GM18498 (cell line): ENCODE measurements around the gene FTSJ1.
"Not testable (repeated sequence)": the region's sequence is repeated elsewhere in the genome, so short reads cannot be mapped to it uniquely, and the experiment has no call there.

Source experiments
- ATAC-seq: cut with Tn5 transposase; IDR thresholded peaks from one replicate; pipeline ENCODE4 v1.9.1; 2021; ENCODE audit warnings: mild to moderate bottlenecking, moderate library complexity; ENCODE audit not compliant: unreplicated experiment

Gene FTSJ1, protein sequence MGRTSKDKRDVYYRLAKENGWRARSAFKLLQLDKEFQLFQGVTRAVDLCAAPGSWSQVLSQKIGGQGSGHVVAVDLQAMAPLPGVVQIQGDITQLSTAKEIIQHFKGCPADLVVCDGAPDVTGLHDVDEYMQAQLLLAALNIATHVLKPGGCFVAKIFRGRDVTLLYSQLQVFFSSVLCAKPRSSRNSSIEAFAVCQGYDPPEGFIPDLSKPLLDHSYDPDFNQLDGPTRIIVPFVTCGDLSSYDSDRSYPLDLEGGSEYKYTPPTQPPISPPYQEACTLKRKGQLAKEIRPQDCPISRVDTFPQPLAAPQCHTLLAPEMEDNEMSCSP

GRCh38 chrX:48475774-48476577, at the start of gene FTSJ1:
Gene FTSJ1 (plus strand): TSS chrX:48476199. CDS start chrX:48478048, 1,849 bp downstream.
- ATAC-seq, result peak; percentile 85

GRCh38 chrX:48427027-48427716, 48.8 kb upstream of the FTSJ1 start:
- not testable (repeated sequence) for ATAC-seq

DNA sequence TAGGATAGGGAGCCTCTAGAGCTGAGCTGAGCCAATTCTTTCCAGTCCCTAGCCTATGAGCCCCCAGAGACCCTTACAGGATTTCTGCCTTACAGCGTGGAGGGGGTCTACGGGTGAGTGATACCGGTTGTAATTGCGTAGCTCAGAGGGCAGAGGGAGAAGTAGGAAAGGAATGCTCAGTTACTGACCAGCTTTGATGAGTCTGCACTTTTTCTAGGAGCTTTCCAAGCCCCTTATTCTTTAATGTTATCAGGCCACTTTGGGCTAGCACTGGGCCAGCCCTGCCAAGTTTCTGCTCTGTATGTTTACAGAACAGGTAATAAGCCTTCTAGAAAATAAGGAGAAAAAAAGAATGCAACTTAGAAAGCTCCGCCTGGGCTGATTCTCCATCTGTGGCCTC, 46.4 kb upstream of the FTSJ1 start:
- not testable (repeated sequence) for ATAC-seq

GRCh38 chrX:48430166-48430565, 45.8 kb upstream of the FTSJ1 start:
- not testable (repeated sequence) for ATAC-seq

GRCh38 chrX:48433713-48434112, 42.3 kb upstream of the FTSJ1 start:
- not testable (repeated sequence) for ATAC-seq

DNA sequence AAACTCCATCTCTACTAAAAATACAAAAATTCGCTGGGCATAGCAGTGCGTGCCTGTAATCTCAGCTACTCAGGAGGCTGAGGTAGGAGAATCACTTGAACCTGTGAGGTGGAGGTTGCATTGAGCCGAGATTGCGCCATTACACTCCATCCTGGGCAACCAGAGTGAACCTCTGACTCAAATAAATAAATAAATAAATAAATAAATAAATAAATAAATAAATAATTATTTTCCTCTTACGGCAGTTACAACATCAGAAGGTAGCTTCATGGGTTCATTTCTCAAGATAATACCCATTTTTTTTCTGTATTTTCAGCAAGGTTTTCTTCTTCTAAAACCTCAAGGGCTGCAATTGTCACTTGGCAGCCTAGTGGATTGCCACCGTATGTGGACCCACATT, 28.8 kb upstream of the FTSJ1 start:
- not testable (repeated sequence) for ATAC-seq

- no peak for ATAC-seq
These were observed 25.9 kb upstream of the FTSJ1 start for GRCh38 chrX:48450076-48450475.

GRCh38 chrX:48451708-48452107, 24.3 kb upstream of the FTSJ1 start:
- ATAC-seq, result no peak

- no peak for ATAC-seq
These were observed 19.2 kb upstream of the FTSJ1 start for GRCh38 chrX:48456628-48457331.

GRCh38 chrX:48458711-48459110, 17.3 kb upstream of the FTSJ1 start:
- no peak for ATAC-seq

- no peak for ATAC-seq
These were observed 16.5 kb upstream of the FTSJ1 start for GRCh38 chrX:48459483-48459882.

DNA sequence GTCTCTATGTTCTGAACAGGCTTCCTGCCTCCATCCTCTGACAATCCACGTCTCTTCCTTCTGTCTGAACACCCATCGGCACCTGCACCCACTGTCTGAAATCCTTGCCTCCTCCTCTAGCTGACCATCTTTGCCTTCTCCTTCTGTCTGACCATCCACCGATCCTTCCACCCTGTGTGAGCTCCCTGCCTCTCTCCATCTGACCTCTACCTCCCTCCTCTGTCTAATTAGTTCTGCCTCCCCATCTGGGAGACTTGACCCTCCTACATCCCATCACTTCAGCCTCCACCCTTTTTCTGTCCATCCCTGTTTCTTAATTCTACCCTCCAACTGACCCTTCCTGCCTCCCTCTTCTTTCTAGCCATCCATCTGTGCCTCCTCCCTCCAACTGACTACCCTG, 16.0 kb upstream of the FTSJ1 start:
- ATAC-seq, result no peak

- ATAC-seq, result no peak
These were observed 15.4 kb upstream of the FTSJ1 start for GRCh38 chrX:48460606-48461005.

DNA sequence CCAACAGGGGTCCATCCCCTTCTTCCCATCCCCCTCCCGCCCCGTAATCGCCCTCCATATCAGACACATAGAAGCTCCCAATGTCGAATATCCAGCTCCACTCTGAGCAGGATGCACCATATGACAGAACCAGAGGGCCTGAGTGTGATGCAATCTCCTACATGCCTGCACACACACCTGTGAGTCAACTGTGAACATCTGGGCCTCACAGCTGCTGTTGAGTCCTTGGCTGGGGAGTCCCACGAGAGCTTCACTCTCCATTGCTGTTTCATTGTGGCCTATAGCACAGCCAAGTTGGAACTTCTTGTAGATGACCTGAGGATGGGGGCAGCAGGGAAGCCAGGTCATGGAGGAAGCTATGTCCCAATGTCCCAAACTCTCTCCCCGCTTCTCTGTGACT, 14.2 kb upstream of the FTSJ1 start:
- no peak for ATAC-seq

GRCh38 chrX:48465336-48465933, 10.6 kb upstream of the FTSJ1 start:
- no peak for ATAC-seq

DNA sequence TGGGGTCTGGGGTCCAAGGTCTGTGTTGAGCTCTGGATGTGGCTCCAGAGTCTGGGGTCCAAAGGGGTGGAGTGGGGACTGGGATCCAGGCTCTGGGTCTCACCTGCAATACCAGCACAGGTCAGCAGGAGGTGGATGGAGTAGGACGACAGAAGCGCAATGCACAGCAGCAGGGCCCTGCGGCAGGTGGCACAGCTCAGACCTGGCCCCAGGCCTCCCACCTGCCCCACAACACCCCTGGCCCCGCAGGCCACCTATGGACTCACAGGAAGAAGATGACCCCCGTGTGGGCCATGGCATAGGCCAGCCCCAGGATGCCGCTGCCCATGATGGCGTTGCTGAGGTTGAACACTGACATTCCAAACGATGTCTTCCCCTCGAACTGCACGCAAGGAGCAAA, 9.3 kb upstream of the FTSJ1 start:
- no peak for ATAC-seq

- ATAC-seq, result no peak
These were observed 8.7 kb upstream of the FTSJ1 start for GRCh38 chrX:48467281-48467761.

DNA sequence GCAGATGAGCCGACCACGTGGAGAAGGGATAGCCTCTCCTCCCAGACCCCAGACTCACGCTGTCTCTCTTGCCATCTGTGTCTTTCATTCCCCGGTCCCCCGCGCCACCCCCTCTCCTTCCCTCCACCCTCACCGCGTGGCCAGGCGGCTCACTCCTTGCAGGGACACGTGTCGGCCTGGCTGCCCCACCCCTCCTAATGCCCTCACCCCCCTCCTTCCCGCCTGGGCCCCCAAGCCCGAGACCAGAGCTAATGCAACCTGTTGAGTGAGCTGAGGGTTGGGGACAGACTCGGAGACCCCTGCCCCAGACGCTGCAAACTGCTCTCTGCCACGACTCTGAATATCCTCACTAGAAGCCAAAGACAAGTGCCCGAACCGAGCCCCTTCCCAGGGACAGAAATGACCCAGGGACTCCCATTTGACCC, 7.7 kb upstream of the FTSJ1 start:
- ATAC-seq, result peak; percentile 68

DNA sequence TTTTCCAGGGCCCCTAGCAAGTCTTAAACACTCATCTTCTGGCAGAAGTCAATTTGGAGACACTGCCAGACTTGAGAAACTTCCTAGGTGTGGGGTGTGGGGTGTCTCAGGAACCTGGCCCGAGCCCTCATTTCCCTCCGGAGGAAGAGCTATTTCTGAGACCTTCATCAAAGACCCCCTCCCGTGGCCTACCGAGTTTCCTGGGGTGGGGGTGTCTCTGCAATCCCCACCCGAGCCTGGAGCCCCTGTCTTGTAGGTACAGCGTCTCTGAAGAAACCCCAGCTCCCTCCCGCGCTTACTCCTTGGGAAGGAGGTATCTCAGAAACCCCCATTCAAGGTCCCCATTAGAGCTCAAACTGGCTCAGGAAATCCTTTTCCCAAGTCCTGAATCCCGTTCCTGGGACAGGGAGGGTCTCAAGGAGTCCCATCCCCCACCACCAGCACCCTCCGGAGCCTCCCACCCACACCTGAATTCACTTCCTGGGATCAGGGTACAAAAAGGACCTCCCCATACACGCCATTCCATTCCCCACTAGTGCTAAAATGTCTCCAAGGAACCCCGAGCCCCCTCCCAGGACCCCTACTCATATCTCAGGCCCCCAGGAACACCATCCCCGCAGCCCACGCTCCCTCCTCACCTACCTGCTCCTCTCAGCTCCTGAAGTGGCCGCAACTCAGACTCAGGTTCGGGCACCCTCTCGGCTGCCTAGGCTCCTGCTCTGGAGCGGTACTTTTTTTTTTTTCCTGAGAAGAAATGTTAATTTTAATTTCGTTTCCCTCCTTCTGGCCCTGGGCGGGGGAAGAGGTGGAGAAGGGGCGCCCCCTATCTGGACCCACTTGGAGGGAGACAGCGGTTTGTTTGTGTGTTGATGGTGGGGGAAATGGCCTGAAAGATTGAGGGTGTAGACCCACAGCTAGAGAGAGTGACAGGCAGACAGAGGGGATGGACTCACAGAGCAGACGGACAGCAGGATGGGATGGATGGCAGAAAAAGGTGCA, 7.0 kb upstream of the FTSJ1 start:
- peak; percentile 51 for ATAC-seq
